Measurements from ENCODE around the gene RABIF.
"Not testable (repeated sequence)": the region's sequence is repeated elsewhere in the genome, so short reads cannot be mapped to it uniquely, and the experiment has no call there.

The RABIF gene

GRCh38 chr1:202888531-202889360, at the start of gene RABIF:
RABIF (minus strand) TSS chr1:202889149; CDS start chr1:202889098, 51 bp downstream.
- peak; percentile 77 for DNase-seq (ENCODE audit: low read depth in 2 of 2)

GRCh38 chr1:202938287-202938925, 49.5 kb upstream of the RABIF start:
- no peak for DNase-seq (ENCODE audit: low read depth in 2 of 2)

GRCh38 chr1:202936409-202936808, 47.5 kb upstream of the RABIF start:
- DNase-seq (ENCODE audit: low read depth in 2 of 2): not testable (repeated sequence)

- DNase-seq (ENCODE audit: low read depth in 2 of 2): no peak
These were observed 46.9 kb upstream of the RABIF start for GRCh38 chr1:202935844-202936243.

- no peak for DNase-seq (ENCODE audit: low read depth in 2 of 2)
These were observed 45.8 kb upstream of the RABIF start for GRCh38 chr1:202934755-202935154.

- no peak for DNase-seq (ENCODE audit: low read depth in 2 of 2)
These were observed 43.5 kb upstream of the RABIF start for GRCh38 chr1:202932476-202932875.

- DNase-seq (ENCODE audit: low read depth in 2 of 2): peak; percentile 90 to 91
These were observed 37.9 kb upstream of the RABIF start, which contains the start of gene KLHL12 for GRCh38 chr1:202926581-202927491. KLHL12 (minus strand) TSS chr1:202927234; CDS start chr1:202925162, 2,072 bp downstream.

- no peak for DNase-seq (ENCODE audit: low read depth in 2 of 2)
These were observed 34.6 kb upstream of the RABIF start for GRCh38 chr1:202923533-202923932.

GRCh38 chr1:202919615-202920014, 30.7 kb upstream of the RABIF start:
- DNase-seq (ENCODE audit: low read depth in 2 of 2): no peak

GRCh38 chr1:202915146-202915545, 26.2 kb upstream of the RABIF start:
- no peak for DNase-seq (ENCODE audit: low read depth in 2 of 2)

GRCh38 chr1:202912476-202912875, 23.5 kb upstream of the RABIF start:
- DNase-seq (ENCODE audit: low read depth in 2 of 2): not testable (repeated sequence)

GRCh38 chr1:202909494-202909893, 20.5 kb upstream of the RABIF start:
- no peak for DNase-seq (ENCODE audit: low read depth in 2 of 2)

- no peak for DNase-seq (ENCODE audit: low read depth in 2 of 2)
These were observed 20.0 kb upstream of the RABIF start for GRCh38 chr1:202908998-202909397.

GRCh38 chr1:202905331-202905730, 16.4 kb upstream of the RABIF start:
- DNase-seq (ENCODE audit: low read depth in 2 of 2): no peak

- DNase-seq (ENCODE audit: low read depth in 2 of 2): not testable (repeated sequence)
These were observed 14.9 kb upstream of the RABIF start for GRCh38 chr1:202903808-202904207.

- DNase-seq (ENCODE audit: low read depth in 2 of 2): no peak
These were observed 12.6 kb upstream of the RABIF start for GRCh38 chr1:202901555-202901954.

- no peak for DNase-seq (ENCODE audit: low read depth in 2 of 2)
These were observed 3.6 kb upstream of the RABIF start for GRCh38 chr1:202892501-202892900.

GRCh38 chr1:202890392-202890791, 1.4 kb upstream of the RABIF start:
- no peak for DNase-seq (ENCODE audit: low read depth in 2 of 2)

- no peak for DNase-seq (ENCODE audit: low read depth in 2 of 2)
These were observed 773 bp downstream of the RABIF start for GRCh38 chr1:202888221-202888530.

- no peak for DNase-seq (ENCODE audit: low read depth in 2 of 2)
These were observed 7.9 kb downstream of the RABIF start for GRCh38 chr1:202880961-202881460.

GRCh38 chr1:202880062-202880461, 8.9 kb downstream of the RABIF start:
- no peak for DNase-seq (ENCODE audit: low read depth in 2 of 2)

- no peak for DNase-seq (ENCODE audit: low read depth in 2 of 2)
These were observed 9.8 kb downstream of the RABIF start for GRCh38 chr1:202879128-202879527.
